WTC11 (cell line): Measurements from ENCODE around the gene LARP1.

Source experiments
- ATF3 ChIP-seq: sonication (generic); formaldehyde crosslinking; conservative IDR thresholded peaks from 2 replicates; pipeline ENCODE4 v1.8.1; 2022; ENCODE audit warnings: mild to moderate bottlenecking, missing genetic modification reagents
- CREB1 ChIP-seq: sonication (generic); formaldehyde crosslinking; IDR thresholded peaks from 2 replicates; pipeline ENCODE4 v1.8.0; 2023; ENCODE audit warnings: mild to moderate bottlenecking, missing genetic modification reagents
- CTCF ChIP-seq: fragments of 200-600 bp; IDR thresholded peaks from 2 replicates; pipeline ENCODE4 v1.8.0; 2022; ENCODE audit warnings: antibody characterized with exemption
- IRF2 ChIP-seq: sonication (generic); formaldehyde crosslinking; IDR thresholded peaks from 2 replicates; pipeline ENCODE4 v1.8.0; 2022; ENCODE audit warnings: low read depth, missing genetic modification reagents, borderline replicate concordance
- JUN ChIP-seq: sonication (generic); formaldehyde crosslinking; IDR thresholded peaks from 2 replicates; pipeline ENCODE4 v1.8.0; 2023; ENCODE audit warnings: mild to moderate bottlenecking, missing genetic modification reagents
- NR3C1 ChIP-seq: sonication (generic); formaldehyde crosslinking; conservative IDR thresholded peaks from 2 replicates; pipeline ENCODE4 v1.8.1; 2023; ENCODE audit warnings: low read depth, mild to moderate bottlenecking, missing genetic modification reagents
- USF2 ChIP-seq: sonication (generic); formaldehyde crosslinking; IDR thresholded peaks from 2 replicates; pipeline ENCODE4 v1.8.1; 2023; ENCODE audit warnings: mild to moderate bottlenecking, missing genetic modification reagents, moderate library complexity
- ZNF425 ChIP-seq: fragments of 250-450 bp; sonication (Bioruptor Pico); conservative IDR thresholded peaks from 2 replicates; pipeline ENCODE4 v1.9.0; 2021; ENCODE audit warnings: mild to moderate bottlenecking
- ZNF512 ChIP-seq: sonication (generic); formaldehyde crosslinking; IDR thresholded peaks from 2 replicates; pipeline ENCODE4 v1.8.1; 2022; ENCODE audit warnings: missing genetic modification reagents, borderline replicate concordance

GRCh38 chr5:154714266-154714986, 40.8 kb upstream of the LARP1 start:
- TF ChIP-seq CREB1 (CRISPR knock-in tag) = no peak
- no peak for TF ChIP-seq NR3C1 (CRISPR knock-in tag)
- TF ChIP-seq JUN (CRISPR knock-in tag) = no peak
- TF ChIP-seq CTCF = no peak
- TF ChIP-seq ATF3 = no peak
- TF ChIP-seq ZNF512 = no peak
- TF ChIP-seq USF2 = no peak
- TF ChIP-seq ZNF425 (CRISPR knock-in tag) = no peak
- no peak for TF ChIP-seq IRF2 (CRISPR knock-in tag)
